Heart left ventricle (tissue), 16 donors: ENCODE measurements around the gene SZT2. TPM values are rescaled to one million over a fixed set of nuclear protein-coding genes. Genes with fewer than 3 reads are reported as not detected.
A peak's percentile ranks its signal among the peaks of the same experiment; 100 is the strongest.

ENCODE experiments used
- ATAC-seq, 4 donors: fragments of 200-7000 bp; cut with Tn5 transposase; one replicate each; pipeline ENCODE4 v1.9.1; 2020 to 2022; ENCODE audit warnings: moderate library complexity in 4 of 4, mild to moderate bottlenecking in 3 of 4, moderate number of reproducible peaks in 1 of 4
- DNase-seq, 5 donors: peaks; one replicate each; pipeline ENCODE4 v3.0.0-alpha.2; 2020
- H3K27ac ChIP-seq, 12 donors: fragments of 200-600 bp; sonication (generic) in 4 of 12; one replicate each; pipeline versions ENCODE4 v1.5.0 to v1.8.0; 2016 to 2022; ENCODE audit warnings: mild to moderate bottlenecking in 2 of 12
- H3K27me3 ChIP-seq, 9 donors: fragments of 200-600 bp; sonication (generic) in 2 of 9; one replicate each; pipeline versions ENCODE4 v1.5.1 to v1.8.0; 2016 to 2022; ENCODE audit warnings: mild to moderate bottlenecking in 3 of 9
- H3K36me3 ChIP-seq, 9 donors: fragments of 200-600 bp; sonication (generic) in 2 of 9; one replicate each; pipeline versions ENCODE4 v1.5.0 to v1.8.0; 2018 to 2022; ENCODE audit warnings: mild to moderate bottlenecking in 2 of 9
- H3K4me1 ChIP-seq, 12 donors: fragments of 200-600 bp; sonication (generic) in 4 of 12; one replicate each; pipeline versions ENCODE4 v1.5.0 to v1.8.0; 2016 to 2022; ENCODE audit warnings: mild to moderate bottlenecking in 3 of 12
- H3K4me3 ChIP-seq, 12 donors: fragments of 200-600 bp; sonication (generic) in 4 of 12; one replicate each; pipeline versions ENCODE4 v1.5.0 to v1.8.0; 2017 to 2022; ENCODE audit warnings: mild to moderate bottlenecking in 9 of 12, moderate library complexity in 4 of 12
- H3K9me3 ChIP-seq, 12 donors: fragments of 200-600 bp; sonication (generic) in 4 of 12; one replicate each; pipeline versions ENCODE4 v1.5.0 to v1.8.0; 2016 to 2022; ENCODE audit warnings: mild to moderate bottlenecking in 1 of 12
- POLR2A ChIP-seq, 2 donors: fragments of 450-650 bp; IDR thresholded peaks; one replicate each; pipeline ENCODE4 v1.6.1; 2017; ENCODE audit warnings: antibody characterized with exemption in 2 of 2, mild to moderate bottlenecking in 2 of 2, moderate library complexity in 2 of 2
- WGBS, 4 donors: extraction: QIAGEN DNeasy Blood & Tissue Kit in 2 of 4; methylation state at CpG; one replicate each; pipeline versions ENCODE4 v1.1.5 to v1.1.7; 2013 to 2018; 5-methylcytosine and 5-hydroxymethylcytosine counted together
- intact Hi-C, 10 donors: fragments of 100-400 bp; cut with DNase I; formaldehyde crosslinking; loops; one replicate each; pipeline versions ENCODE4 v1.11.1 to v1.14.2; 2022
- polyA plus RNA-seq, 2 donors: library from polyadenylated mRNA; stranded (reverse); fragments of 200-250 nt; gene quantifications; one replicate each; pipeline ENCODE4 v1.2.3, GENCODE V29; 2013
- total RNA-seq, 9 donors: library from RNA; depleted of rRNA in 2 of 9; stranded (reverse); fragments of >200 nt in 2 of 9; fragmentation: NEBNext Ultra II Directional in 3 of 9; extraction: Animal tissue kit (Norgen Biotek cat#: 25700) in 3 of 9; gene quantifications; one replicate each; pipeline versions ENCODE4 v1.1.0 to v1.2.4, GENCODE V29; 2016 to 2023
- TF ChIP-seq, protein P1 (sequence below), 12 donors: fragments of 200-600 bp; sonication (generic) in 4 of 12; IDR thresholded peaks; one replicate each; pipeline versions ENCODE4 v1.5.0 to v1.8.0; 2018 to 2022; ENCODE audit warnings: antibody characterized with exemption in 12 of 12, mild to moderate bottlenecking in 5 of 12
- donor health status: ischemic (EF 13 %, LVEDD 7.1; RV severe dilation, severe dysfunction).
- donor health status: healthy with polysubstance abuse.
- donor health status: DM: no; HTN: yes; CAD: no.
- donor health status: DM: no; HTN: no; CAD: no.
- donor health status: ischemic (EF 25% LVEDD 6.9; RV normal size, moderate dysfunction).
- donor health status: ischemic (EF 25% LVEDD 5.7; RV mildly dilated, moderate dysfunction).
- donor health status: healthy.
- donor health status: DM: yes; HTN: yes; CAD: no.
- donor health status: ischemic (EF 35%, LVEDD 5.7; RV mildly dilated, moderate dysfunction).
- donor health status: nonischemic (EF 11% LVEDD 7.7; RV severe dilation, severe dysfunction).
- donor health status: DM: yes; HTN: yes; CAD: no.
- donor health status: PGD.
- donor health status: ischemic (EF 29% LVEDD 5.4; RV normal size, mild dysfunction).
- donor health status: nonischemic (EF 23%, LVEDD 6.1; RV moderate dilation, normal function).

SZT2 gene
- total and polyA plus RNA-seq, 11 donors = 13.1 to 39.7 (median 24.4) TPM

DNA sequence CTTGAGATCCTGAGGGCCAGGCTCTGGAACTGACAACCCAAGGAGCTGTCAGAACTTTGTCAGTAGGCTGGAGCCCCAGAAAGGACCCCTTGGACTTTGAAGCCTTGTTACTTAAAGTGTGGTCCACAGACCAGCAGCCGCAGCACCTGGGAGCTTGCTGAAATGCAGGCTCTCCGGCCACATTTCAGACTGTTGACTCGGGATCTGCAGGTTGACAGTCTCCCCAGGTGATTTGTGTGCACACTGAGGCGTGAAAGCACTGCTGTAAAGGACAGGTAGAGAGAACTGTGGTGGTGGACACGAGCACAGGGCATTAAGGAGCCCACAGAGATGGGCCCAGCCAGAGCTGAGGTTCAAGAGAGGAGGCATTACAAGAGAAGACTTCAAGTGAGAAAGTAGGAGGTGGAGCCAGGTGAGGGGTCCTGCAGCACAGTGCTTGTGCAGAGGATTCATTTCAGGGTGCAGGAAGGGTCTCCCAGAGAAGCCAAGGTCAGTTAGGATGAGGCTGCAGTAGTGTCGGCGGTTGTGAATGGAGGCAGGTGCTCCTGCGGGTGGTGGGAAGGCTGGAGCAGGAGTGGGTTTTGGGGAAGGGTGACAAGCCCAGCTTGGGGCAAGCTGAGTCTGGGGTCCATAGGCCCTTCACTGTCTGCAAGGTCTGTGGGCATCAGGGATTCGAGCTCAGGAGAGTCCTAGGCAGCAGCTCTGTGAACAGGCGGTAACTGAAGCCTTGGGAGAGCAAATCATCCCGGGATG lies 59.4 kb downstream of the SZT2 start:
- peaks cover 0 to 32% (median 7%) of the 10 kb centered on the region in 12 donors for H3K4me1 ChIP-seq
- peak in 2 of 5 donors; percentile 14 to 28 for DNase-seq
- H3K9me3 ChIP-seq = no peaks in the 10 kb centered on the region
- intact Hi-C loops = loop anchor here in 1 of 10 donors (5.0 kb wide), 1 partner anchor 597 kb away; no protein-coding TSS in a partner anchor
- H3K27me3 ChIP-seq = no peaks in the 10 kb centered on the region
- no peak overlapping the region for H3K4me3 ChIP-seq
- no peak for TF ChIP-seq POLR2A (IDR thresholded peaks at IDR 0.05)
- TF ChIP-seq, protein P1, sequence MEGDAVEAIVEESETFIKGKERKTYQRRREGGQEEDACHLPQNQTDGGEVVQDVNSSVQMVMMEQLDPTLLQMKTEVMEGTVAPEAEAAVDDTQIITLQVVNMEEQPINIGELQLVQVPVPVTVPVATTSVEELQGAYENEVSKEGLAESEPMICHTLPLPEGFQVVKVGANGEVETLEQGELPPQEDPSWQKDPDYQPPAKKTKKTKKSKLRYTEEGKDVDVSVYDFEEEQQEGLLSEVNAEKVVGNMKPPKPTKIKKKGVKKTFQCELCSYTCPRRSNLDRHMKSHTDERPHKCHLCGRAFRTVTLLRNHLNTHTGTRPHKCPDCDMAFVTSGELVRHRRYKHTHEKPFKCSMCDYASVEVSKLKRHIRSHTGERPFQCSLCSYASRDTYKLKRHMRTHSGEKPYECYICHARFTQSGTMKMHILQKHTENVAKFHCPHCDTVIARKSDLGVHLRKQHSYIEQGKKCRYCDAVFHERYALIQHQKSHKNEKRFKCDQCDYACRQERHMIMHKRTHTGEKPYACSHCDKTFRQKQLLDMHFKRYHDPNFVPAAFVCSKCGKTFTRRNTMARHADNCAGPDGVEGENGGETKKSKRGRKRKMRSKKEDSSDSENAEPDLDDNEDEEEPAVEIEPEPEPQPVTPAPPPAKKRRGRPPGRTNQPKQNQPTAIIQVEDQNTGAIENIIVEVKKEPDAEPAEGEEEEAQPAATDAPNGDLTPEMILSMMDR (IDR thresholded peaks at IDR 0.05) = no peak
- peak overlapping the region in 4 of 12 donors; percentile 7 to 50 (median 30) for H3K27ac ChIP-seq
- peaks cover 0 to 82% (median 72%) of the 10 kb centered on the region in 9 donors for H3K36me3 ChIP-seq
- WGBS, 4 donors = 91 to 94% (median 93%) methylated on average over 11 of the region's 11 CpGs
- no peak for ATAC-seq

GRCh38 chr1:43449708-43450069 lies 60.0 kb downstream of the SZT2 start:
- Histone ChIP-seq H3K4me3 (no peak overlapping the region), H3K27me3 (no peaks in the 10 kb centered on the region), H3K27ac (no peak overlapping the region), H3K9me3 (no peaks in the 10 kb centered on the region), H3K4me1 (peaks cover 0 to 34% (median 8%) of the 10 kb centered on the region in 12 donors), H3K36me3 (peaks cover 0 to 76% (median 67%) of the 10 kb centered on the region in 9 donors)
- no peak for TF ChIP-seq POLR2A (IDR thresholded peaks at IDR 0.05)
- TF ChIP-seq, protein P1 (IDR thresholded peaks at IDR 0.05) = no peak
- ATAC-seq (no peak), DNase-seq (peak in 1 of 5 donors; percentile 14)
- WGBS, 4 donors = 83 to 86% (median 84%) methylated on average over 2 to 5 of the region's 5 CpGs
- intact Hi-C loops = loop anchor here in 1 of 10 donors (5.0 kb wide), 1 partner anchor 597 kb away; no protein-coding TSS in a partner anchor

- Histone ChIP-seq H3K4me3 (no peak overlapping the region), H3K36me3 (peaks cover 0 to 70% (median 63%) of the 10 kb centered on the region in 9 donors), H3K4me1 (peaks cover 0 to 36% (median 7%) of the 10 kb centered on the region in 12 donors), H3K27me3 (no peaks in the 10 kb centered on the region), H3K9me3 (no peaks in the 10 kb centered on the region), H3K27ac (no peak overlapping the region)
- ATAC-seq (no peak), DNase-seq (no peak)
- TF ChIP-seq POLR2A (IDR thresholded peaks at IDR 0.05) = no peak
- TF ChIP-seq, protein P1 (IDR thresholded peaks at IDR 0.05) = no peak
- intact Hi-C loops = no loop called here
- 76 to 95% (median 91%) methylated on average over 6 to 10 of the region's 10 CpGs for WGBS, 4 donors
These were observed 60.7 kb downstream of the SZT2 start for GRCh38 chr1:43450251-43450941.

GRCh38 chr1:43451157-43451591 lies 61.5 kb downstream of the SZT2 start:
- ATAC-seq = no peak
- intact Hi-C loops = no loop called here
- Histone ChIP-seq H3K36me3 (peaks cover 0 to 62% (median 55%) of the 10 kb centered on the region in 9 donors), H3K27me3 (no peaks in the 10 kb centered on the region), H3K4me1 (peaks cover 0 to 36% (median 7%) of the 10 kb centered on the region in 12 donors), H3K4me3 (no peak overlapping the region), H3K9me3 (no peaks in the 10 kb centered on the region), H3K27ac (no peak overlapping the region)
- WGBS, 4 donors = 77 to 87% (median 79%) methylated on average over 8 to 12 of the region's 12 CpGs
- TF ChIP-seq, protein P1 (IDR thresholded peaks at IDR 0.05) = no peak
- no peak for TF ChIP-seq POLR2A (IDR thresholded peaks at IDR 0.05)
- DNase-seq = peak in 1 of 5 donors; percentile 39
